Panc1 (cell line): ENCODE measurements around the gene NLRC5.

Source experiments
- POLR2AphosphoS5 ChIP-seq: IDR thresholded peaks from 2 replicates; pipeline ENCODE4 v1.6.1; 2012; ENCODE audit warnings: mild to moderate bottlenecking, low read depth, low read length, moderate library complexity
- SIN3A ChIP-seq: IDR thresholded peaks from 2 replicates; pipeline ENCODE4 v1.6.1; 2012; ENCODE audit warnings: low read depth, mild to moderate bottlenecking, low read length, moderate library complexity, borderline replicate concordance; ENCODE audit not compliant: insufficient read depth
- TF ChIP-seq, protein P1 (sequence below): fragments of 450-650 bp; IDR thresholded peaks from 2 replicates; pipeline ENCODE4 v1.5.1; 2017; ENCODE audit warnings: mild to moderate bottlenecking
- TF ChIP-seq, protein P2 (sequence below), 2 experiments: IDR thresholded peaks; 2 replicates each; pipeline ENCODE4 v1.6.1; 2011 to 2012; ENCODE audit warnings: low read depth in 2 of 2, control low read depth in 1 of 2, low read length in 1 of 2, mild to moderate bottlenecking in 1 of 2, moderate library complexity in 1 of 2; ENCODE audit not compliant: insufficient read depth in 1 of 2

DNA sequence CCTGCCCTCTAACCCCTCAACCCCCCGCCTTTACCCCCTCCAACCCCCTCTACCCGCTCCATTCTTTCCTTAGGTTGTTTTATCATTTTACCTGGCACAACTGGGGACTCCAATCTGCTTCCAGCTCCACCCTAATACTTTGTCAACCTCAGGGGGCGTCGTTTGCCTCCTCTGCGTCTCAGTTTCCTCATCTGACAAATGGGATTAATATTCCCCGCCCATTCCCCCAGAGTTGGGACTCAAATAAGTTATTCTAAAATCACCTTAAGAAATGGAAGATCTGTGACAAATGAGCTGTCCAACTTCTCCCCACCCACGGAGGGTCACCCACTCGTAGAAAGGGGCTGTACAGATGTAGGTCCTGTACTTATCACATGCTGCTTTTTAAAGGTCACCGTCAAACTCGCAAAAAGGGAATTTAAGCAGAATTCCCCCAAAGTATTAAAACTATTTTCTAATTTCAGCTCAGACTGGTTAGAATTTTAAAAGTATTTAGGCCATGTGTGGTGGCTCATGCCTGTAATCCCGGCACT, 62.4 kb downstream of the NLRC5 start:
- TF ChIP-seq, protein P1, sequence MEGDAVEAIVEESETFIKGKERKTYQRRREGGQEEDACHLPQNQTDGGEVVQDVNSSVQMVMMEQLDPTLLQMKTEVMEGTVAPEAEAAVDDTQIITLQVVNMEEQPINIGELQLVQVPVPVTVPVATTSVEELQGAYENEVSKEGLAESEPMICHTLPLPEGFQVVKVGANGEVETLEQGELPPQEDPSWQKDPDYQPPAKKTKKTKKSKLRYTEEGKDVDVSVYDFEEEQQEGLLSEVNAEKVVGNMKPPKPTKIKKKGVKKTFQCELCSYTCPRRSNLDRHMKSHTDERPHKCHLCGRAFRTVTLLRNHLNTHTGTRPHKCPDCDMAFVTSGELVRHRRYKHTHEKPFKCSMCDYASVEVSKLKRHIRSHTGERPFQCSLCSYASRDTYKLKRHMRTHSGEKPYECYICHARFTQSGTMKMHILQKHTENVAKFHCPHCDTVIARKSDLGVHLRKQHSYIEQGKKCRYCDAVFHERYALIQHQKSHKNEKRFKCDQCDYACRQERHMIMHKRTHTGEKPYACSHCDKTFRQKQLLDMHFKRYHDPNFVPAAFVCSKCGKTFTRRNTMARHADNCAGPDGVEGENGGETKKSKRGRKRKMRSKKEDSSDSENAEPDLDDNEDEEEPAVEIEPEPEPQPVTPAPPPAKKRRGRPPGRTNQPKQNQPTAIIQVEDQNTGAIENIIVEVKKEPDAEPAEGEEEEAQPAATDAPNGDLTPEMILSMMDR: no peak
- TF ChIP-seq, protein P2, sequence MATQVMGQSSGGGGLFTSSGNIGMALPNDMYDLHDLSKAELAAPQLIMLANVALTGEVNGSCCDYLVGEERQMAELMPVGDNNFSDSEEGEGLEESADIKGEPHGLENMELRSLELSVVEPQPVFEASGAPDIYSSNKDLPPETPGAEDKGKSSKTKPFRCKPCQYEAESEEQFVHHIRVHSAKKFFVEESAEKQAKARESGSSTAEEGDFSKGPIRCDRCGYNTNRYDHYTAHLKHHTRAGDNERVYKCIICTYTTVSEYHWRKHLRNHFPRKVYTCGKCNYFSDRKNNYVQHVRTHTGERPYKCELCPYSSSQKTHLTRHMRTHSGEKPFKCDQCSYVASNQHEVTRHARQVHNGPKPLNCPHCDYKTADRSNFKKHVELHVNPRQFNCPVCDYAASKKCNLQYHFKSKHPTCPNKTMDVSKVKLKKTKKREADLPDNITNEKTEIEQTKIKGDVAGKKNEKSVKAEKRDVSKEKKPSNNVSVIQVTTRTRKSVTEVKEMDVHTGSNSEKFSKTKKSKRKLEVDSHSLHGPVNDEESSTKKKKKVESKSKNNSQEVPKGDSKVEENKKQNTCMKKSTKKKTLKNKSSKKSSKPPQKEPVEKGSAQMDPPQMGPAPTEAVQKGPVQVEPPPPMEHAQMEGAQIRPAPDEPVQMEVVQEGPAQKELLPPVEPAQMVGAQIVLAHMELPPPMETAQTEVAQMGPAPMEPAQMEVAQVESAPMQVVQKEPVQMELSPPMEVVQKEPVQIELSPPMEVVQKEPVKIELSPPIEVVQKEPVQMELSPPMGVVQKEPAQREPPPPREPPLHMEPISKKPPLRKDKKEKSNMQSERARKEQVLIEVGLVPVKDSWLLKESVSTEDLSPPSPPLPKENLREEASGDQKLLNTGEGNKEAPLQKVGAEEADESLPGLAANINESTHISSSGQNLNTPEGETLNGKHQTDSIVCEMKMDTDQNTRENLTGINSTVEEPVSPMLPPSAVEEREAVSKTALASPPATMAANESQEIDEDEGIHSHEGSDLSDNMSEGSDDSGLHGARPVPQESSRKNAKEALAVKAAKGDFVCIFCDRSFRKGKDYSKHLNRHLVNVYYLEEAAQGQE (IDR thresholded peaks at IDR 0.05; ENCODE audit: insufficient read depth in 1 of 2, low read depth in 2 of 2, low read length in 1 of 2): no peak
- TF ChIP-seq POLR2AphosphoS5 (no peak), SIN3A (no peak)
